NB4 (cell line): ENCODE measurements around the gene MDFI.

ENCODE experiments used
- CTCF ChIP-seq: IDR thresholded peaks from one replicate; pipeline ENCODE4 v1.5.1; 2012; ENCODE audit warnings: low read depth, low read length
- MYC ChIP-seq: IDR thresholded peaks from 2 replicates; pipeline ENCODE4 v1.6.1; 2011; ENCODE audit warnings: low read depth, low read length
- POLR2A ChIP-seq: IDR thresholded peaks from 2 replicates; pipeline ENCODE4 v1.6.1; 2011; ENCODE audit warnings: mild to moderate bottlenecking; ENCODE audit not compliant: insufficient read length; ENCODE audit errors: extremely low read depth

GRCh38 chr6:41695825-41696224 is 57.6 kb downstream of the MDFI start:
- TF ChIP-seq CTCF (no peak), POLR2A (no peak), MYC (no peak)
